Hepatic stellate cell (primary cell): ENCODE measurements around the gene COPS7B.
A peak's percentile ranks its signal among the peaks of the same experiment; 100 is the strongest.
"Not testable (repeated sequence)": the region's sequence is repeated elsewhere in the genome, so short reads cannot be mapped to it uniquely, and the experiment has no call there.

ENCODE experiments used
- DNase-seq: peaks from one replicate; pipeline ENCODE4 v3.0.0; 2011; ENCODE audit warnings: low spot score

Gene COPS7B

GRCh38 chr2:231786177-231786916, at the start of gene COPS7B:
Gene COPS7B (plus strand): TSS chr2:231786445. CDS start chr2:231788571, 2,126 bp downstream.
- peak; percentile 76 for DNase-seq

DNA sequence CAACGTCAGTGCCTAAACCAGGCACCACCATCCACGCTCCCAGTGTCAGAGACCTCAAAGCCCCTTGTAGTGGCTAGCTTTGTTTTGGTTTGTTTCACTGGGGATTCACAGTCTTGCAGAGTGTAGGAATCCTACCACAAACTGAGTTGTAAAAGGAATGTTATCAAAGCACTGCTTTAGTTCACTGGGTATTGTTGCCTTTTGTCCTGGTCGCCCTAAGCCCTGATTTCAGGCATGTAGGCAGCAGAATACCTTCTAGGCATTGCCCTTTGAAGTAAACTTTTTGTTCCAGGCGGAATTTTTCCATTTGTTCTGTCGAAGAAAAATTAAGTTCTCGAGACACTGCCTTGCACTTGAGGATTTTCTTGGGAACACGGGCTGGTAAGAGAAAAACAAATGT, 48.5 kb upstream of the COPS7B start:
- DNase-seq, result no peak

DNA sequence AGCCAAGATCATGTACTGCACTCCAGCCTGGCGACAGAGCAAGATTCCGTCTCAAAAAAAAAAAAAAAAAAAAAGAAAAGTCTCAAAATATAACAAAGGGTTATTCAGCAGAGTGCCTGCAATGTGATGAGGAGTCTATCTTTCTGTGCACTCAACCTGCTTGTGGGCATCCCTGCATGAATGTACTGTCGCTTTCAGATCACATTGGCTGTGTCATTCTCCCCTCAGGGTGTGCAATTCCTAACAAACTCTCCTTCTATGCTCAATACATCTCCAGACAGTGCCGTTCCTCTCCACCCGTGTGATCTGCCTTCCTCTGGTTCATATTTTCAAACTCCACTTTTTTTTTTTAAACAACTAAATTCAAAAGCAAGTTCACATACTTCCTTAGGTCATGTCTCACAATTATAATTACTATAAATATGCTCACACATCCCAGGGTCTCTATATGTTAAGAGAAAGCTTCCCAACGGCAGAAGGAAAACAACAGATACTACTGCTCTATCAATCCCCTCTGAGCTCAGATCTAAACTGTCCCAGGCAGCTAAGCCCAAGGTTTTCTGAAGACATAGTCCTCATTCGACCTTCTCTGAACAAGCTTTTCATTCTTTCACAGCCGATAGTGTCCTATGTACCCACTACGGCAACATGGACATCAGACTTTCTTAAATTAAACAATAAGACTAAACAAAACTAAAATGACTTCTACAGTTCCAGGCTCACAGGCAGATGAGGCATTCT, 42.7 kb upstream of the COPS7B start:
- peak; percentile 11 for DNase-seq

DNA sequence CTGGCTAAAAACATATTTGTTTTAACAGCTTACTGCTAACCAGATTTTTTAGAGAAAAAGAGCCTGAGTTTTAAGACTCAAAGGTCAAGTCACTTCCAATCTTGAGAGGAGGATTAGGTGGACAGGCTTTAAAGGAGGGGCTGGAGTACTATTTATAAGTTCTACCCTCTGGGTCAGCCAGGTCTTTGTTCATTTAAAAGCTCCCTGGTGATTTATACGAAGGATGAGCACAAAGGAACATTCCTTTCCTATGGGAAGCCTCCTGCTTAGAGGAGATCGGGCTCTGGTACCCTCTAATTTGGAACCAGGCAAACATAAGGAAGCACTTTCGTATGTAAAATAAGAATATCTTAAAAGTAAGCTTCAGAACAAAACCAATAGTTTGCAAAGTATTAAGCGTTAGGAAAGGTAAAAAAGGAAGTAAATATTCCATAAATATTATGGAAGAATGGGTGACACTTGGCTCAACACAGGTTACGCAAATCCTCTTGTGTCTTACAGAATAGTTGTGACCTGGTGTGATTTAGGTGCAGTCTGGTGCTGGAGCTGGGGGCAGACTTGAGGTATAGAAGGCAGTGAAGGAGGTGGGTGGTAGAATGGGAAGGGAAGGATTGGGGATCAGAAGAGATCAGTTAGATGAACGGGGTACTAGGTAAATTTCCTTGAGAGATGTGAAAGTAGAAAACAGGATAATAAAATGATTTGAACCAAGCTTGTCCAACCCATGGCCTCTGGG, 40.8 kb upstream of the COPS7B start:
- peak; percentile 8 for DNase-seq

DNA sequence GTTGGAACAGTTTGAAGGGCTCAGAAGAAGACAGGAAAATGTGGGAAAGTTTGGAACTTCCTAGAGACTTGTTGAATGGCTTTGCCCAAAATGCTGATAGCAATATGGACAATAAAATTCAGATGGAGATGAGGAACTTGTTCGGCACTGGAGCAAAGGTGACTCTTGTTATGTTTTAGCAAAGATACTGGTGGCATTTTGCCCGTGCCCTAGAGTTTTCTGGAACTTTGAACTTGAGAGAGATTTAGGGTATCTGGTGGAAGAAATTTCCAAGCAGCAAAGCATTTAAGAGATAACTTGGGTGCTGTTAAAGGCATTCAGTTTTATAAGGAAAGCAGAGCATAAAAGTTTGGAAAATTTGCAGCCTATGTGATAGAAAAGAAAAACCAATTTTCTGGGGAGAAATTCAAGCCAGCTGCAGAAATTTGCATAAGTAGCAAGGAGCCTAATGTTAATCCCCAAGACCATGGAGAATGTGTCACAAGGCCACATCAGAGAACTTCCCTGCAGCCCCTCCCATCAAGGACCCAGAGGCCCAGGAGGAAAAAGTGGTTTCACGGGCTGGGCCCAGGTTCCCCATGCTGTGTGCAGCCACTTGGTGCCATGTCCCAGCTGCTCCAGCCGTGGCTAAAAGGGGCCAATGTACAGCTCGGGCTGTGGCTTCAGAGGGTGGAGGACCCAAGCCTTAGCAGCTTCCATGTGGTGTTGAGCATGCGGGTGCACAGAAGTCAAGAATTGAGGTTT, 37.9 kb upstream of the COPS7B start:
- DNase-seq, result not testable (repeated sequence)

- not testable (repeated sequence) for DNase-seq
Measured at GRCh38 chr2:231749016-231749415, 37.2 kb upstream of the COPS7B start.

- no peak for DNase-seq
Measured at GRCh38 chr2:231751042-231751815, 35.0 kb upstream of the COPS7B start.

GRCh38 chr2:231752061-231752460, 34.2 kb upstream of the COPS7B start:
- no peak for DNase-seq

DNA sequence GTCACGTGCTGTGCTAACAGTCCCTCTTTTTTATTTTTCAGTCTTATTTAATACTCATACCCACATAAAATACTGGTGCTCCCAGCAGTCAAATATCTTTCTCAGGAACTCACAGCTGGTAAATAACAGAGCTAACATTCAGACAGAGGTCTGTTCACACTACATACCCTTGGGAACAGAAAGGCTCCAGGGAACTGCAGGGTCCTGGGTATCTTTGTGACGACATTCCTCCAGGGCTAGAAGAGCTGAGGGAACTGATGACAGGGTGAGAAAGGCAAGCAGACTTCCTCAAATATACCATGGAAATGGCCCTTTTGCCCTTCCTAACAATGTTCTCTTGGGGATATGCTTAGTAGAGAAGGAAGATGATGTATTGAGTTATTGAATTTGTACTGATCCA, 24.5 kb upstream of the COPS7B start:
- DNase-seq, result no peak

- DNase-seq, result no peak
Measured at GRCh38 chr2:231764124-231764523, 22.1 kb upstream of the COPS7B start.

GRCh38 chr2:231764760-231765159, 21.5 kb upstream of the COPS7B start:
- DNase-seq, result no peak

GRCh38 chr2:231765496-231765929, 20.7 kb upstream of the COPS7B start:
- no peak for DNase-seq

GRCh38 chr2:231769170-231770136, 16.8 kb upstream of the COPS7B start:
- DNase-seq, result no peak

DNA sequence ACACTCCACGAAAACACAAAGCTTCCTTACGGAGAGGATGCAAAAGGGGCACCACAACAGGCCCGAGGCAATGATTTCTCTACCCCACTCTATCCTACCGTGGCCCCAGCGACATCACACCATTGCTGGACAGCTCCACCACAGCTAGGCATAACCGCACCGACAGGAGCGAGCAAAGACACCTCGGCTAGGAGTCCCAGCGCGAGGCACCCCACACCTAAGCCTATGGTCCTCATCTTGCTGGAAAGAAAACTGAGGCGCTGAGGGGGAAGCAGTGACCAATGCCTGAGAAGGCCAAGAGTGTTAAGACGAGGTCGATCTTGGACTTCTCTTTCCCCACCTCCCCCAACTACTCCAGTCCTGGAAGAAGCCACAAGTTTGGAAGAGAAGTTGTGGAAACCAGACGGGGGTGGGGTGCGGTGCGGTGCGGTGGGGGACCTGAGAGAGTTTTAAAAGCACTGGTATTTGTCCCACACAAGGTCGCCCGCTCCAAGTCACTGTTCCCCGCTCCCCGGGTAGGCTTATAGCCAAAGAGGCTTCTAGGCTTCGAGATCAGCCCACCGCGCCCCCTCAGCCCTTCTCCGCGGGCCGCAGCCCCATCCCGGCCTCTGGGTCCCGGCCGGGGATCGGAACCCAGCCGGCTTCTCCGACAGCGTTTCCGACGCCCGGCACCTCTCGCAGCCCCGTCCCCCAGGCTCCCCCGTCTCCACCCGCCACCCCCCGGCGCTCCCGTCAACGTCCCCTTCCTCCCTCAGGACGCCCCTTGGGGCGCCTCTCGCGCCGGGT, 5.9 kb upstream of the COPS7B start:
- DNase-seq, result no peak

GRCh38 chr2:231780909-231781797, 5.1 kb upstream of the COPS7B start, which contains the start of gene PDE6D:
Gene PDE6D (minus strand): TSS chr2:231781282. CDS start chr2:231781114, 168 bp downstream.
- DNase-seq, result peak; percentile 100

DNA sequence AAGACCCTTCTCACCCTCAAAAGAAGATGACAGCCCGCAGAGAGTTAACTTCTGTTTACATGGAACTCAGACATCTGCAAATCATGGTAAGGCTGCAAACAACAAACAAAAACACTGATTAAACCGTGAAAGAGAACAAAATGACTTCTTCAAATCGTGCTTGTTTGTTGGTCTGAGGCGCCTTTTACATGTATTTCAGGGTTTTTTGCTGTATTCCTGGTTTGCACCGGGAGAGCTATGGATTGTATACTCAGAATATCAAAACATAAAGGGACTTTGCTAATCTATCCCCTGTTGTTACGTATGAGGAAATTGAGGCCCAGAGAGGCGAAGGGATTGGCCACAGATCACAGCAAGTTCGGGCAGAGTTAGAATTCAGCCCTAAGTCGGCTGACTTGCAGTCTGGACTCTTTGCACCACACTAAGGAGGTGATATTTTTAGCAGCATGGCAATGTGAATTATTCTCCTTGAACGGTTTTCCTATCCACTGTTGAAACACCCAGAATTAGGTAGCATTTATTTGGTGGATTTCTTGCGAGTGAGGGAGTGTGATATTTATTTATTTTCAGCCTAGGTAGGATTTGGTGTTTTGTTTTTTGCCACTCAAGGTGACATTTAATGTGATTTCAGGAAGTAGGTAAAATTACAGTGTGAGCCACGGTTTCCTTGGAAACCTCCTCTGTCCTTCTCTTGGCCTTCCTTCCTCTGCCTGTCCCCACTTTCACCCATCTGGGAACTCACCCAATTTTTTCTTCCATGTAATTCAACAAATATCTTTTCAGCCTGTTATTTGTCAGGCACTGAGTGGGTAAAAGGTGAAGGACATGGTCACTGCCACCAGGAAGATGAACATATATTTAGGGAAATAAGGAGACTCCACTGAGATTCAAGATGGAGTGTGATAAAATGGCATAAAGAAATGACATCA, 4.2 kb upstream of the COPS7B start:
- no peak for DNase-seq

GRCh38 chr2:231785413-231785812, 832 bp upstream of the COPS7B start:
- DNase-seq, result no peak
